Stimulated activated CD8-positive, alpha-beta memory T cell treated with anti-CD3 and anti-CD28 coated beads, Interleukin-12 subunit alpha, Interleukin-12 subunit beta, amount 100 ng/mL, for 4 hours (primary cell): ENCODE results near the gene AUTS2.

Source experiments
- DNase-seq: peaks from one replicate; pipeline ENCODE4 v3.0.0-alpha.2; 2020; ENCODE audit warnings: low read depth

Gene AUTS2

GRCh38 chr7:69598081-69598486, at the start of gene AUTS2:
AUTS2 (plus strand) TSS chr7:69598475; CDS start chr7:69599654, 1,179 bp downstream.
- peak; percentile 46 for DNase-seq

GRCh38 chr7:69550991-69551390, 47.3 kb upstream of the AUTS2 start:
- DNase-seq, result no peak

GRCh38 chr7:69553190-69553589, 45.1 kb upstream of the AUTS2 start:
- DNase-seq, result no peak

GRCh38 chr7:69561266-69561960, 36.9 kb upstream of the AUTS2 start:
- DNase-seq, result no peak

DNA sequence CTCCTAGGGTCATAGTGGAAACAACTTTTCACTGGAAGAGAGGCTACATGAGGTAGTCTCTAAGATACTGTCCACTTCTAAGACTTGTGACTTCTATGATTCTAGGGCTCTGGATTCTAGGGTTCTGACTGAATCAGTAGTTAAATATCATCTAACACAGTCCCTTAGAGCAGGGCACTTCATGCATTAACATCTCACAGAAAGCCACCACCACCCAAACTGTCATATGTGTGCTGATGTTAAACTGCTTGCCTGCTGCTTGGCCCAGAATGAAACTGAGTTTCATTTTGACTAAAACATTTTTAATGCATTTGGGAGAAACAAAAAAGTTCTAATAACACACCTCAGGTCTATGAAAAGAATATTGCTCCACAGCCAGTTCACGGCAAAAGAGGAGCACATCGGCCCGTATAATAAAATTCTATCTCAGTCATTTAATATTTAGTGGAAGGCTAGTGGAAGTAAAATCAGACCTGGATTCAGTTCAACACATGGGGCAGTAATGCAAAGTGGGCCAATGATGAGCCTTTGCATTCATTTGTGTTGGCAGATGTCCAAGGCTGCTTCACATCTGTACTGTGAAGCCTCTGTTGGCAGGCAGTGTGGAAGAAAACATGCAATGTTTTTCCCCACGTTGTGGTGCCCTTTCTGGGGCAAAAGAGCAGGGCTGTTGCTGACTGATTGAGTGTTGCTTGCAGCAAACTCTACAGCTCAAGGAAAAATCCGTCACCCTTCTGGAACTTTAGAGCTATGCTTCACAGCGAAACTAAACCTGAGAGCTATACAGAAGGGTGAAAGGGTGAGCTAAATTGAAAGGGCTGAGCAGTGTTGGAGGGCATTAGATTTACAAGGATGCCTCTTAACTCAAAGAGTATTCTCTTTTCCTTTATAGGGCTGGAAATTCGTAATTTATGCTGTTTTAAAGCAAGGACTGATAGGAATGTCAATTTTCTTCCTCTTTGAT, 33.5 kb upstream of the AUTS2 start:
- no peak for DNase-seq

- no peak for DNase-seq
Measured at GRCh38 chr7:69567800-69568199, 30.5 kb upstream of the AUTS2 start.

DNA sequence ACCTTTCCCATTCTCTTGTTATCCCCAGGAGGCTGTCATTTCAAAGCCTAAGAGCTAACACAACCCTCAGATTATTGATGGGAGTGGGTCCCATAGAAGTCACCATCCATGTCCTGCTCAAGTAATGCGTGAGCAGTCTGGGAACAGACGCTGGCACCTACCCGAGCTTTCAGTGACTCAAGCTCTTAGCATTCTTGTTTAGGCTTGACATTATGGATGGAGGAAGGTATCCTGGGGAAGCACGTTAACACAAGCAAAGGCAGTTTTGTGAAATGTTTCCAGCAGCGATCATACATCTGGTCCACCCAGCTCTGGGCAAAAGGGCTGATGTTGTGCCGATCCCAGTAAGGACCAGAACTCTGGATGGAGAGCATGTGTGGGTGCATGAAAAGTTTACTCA, 30.0 kb upstream of the AUTS2 start:
- no peak for DNase-seq

DNA sequence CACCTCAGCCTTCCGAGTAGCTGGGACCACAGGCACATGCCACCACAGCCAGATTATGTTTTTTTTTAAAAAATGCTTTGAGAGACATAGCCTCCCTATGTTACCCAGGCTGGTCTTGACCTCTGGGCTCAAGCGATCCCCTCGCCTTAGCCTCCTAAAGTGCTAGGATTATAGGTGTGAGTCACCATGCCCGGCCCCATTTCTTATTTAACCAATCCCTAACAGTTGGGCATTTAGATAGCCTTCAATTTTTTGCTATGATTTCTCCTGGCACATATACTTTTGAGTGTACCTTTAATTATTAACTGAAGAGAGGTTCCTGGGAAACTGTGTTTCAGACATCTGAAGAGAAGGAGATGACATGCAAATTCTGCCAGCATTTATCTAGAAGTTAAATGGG, 22.6 kb upstream of the AUTS2 start:
- no peak for DNase-seq

- DNase-seq, result no peak
Measured at GRCh38 chr7:69577221-69577620, 21.1 kb upstream of the AUTS2 start.

DNA sequence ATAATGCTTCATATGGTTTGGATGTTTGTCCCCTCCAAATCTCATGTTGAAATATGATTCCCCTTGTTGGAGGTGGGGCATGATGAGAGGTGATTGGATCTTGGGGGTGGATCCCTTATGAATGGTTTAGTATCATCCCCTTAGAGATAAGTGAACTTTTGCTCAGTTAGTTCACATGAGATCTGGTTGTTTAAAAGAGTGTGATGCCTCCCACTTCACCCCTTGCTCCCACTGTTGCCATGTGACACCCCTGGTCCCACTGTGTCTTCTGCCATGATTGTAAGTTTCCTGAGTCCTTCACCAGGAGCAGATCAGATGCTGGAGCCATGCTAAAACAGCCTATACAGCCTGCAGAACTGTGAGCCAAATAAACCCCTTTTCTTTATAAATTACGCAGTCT, 13.1 kb upstream of the AUTS2 start:
- no peak for DNase-seq

DNA sequence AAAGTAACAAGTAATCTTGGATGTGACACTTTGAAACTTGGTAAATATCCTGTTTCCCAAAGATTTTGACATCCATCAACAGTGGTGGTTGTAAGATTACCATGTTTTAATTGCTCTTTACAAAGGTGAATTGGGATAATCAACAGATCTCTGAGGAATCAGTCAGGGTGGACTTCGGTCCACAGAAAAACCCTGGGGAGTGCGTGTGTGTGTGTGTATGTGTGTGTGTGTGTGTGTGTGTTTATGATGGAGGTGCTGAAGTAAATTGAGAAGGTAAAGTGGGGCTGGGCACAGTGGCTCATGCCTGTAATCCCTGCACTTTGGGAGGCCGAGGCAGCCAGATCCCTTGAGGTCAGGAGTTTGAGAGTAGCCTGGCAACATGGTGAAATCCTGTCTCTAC, 12.0 kb upstream of the AUTS2 start:
- no peak for DNase-seq

DNA sequence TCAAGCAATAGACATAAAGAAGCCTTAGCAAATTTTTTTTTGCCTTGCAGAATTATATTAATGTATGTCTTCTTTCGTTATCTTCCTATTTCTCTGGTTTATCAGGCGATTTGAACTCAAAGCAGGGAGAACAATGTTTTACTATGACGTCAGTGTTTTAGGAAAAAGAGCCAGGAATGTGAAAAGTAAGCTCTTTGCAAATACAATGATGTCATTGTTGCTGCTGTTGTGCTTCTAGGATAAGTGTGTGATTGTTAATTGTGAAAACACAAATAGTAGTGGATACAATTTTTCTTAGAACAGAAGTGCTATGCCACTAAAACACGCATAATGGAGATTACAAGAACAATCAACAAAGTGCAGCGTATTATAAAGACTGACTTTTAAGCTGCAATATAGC, 9.5 kb upstream of the AUTS2 start:
- DNase-seq, result no peak

DNA sequence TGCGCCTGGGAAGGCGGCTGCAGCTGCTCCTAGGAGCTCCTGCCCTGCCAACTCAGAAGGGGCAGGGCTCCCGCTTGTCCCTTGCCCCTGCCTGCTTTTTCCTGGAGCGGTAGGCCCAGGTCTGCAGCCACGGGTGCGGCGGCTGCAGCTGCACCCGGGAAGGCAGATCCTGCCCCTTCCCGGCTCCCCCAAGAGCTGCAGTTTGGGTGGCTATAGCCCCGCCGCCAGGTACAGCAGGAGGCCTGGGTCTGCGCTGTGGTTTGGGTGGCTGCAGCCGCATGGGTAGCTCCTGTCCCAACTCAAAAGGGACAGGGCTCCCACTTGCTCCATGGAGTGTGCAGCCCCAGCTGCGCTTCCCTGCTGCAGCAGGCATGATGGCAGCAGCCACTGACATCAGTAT, 6.5 kb upstream of the AUTS2 start:
- DNase-seq, result no peak

DNA sequence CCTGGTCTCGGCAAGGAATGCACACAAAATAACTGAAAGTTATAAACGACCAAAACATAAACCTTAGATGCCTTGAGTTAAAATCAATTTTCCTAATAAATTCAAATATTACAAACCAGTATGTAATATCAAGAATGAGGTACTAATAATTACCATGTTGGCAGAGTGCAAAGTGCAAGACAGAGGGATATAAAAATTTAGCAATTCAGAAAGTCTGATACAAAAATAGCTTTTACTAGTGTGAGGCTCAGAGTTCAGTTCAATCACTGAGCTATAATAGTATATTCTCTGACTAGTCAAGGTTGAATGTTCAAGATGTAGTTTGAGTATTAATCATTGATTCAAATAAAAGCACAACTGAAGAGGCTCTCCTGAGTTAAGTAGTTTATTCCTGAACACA, 4.8 kb upstream of the AUTS2 start:
- DNase-seq, result no peak

- DNase-seq, result no peak
Measured at GRCh38 chr7:69595415-69595814, 2.9 kb upstream of the AUTS2 start.

GRCh38 chr7:69596056-69596455, 2.2 kb upstream of the AUTS2 start:
- DNase-seq, result no peak

DNA sequence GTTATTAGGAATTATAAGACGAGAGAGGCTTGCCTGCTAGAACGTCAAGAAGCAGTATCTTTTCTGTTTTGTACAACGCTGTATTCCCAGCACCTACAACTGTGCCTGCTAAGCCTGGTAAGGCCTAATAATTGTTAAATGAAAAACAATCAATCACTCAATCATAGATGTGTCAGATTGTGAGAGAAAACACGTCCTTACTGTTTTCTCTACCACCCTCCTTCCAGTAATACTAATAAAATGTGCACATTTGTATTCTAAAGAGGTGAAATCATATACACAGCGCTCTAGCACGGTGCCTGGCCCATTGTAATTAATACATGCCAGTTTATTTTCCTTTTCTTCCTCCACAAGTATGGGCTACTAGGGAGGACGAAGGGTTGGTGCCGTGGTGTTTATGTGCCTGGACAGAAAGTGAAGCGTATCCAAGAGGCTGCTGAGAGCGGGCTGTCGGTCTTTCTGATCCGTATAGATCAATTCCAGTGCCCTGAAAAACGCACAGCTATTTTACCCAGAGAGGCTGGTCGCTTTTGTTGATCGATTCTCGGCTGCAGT, 1.5 kb upstream of the AUTS2 start:
- DNase-seq, result no peak

DNA sequence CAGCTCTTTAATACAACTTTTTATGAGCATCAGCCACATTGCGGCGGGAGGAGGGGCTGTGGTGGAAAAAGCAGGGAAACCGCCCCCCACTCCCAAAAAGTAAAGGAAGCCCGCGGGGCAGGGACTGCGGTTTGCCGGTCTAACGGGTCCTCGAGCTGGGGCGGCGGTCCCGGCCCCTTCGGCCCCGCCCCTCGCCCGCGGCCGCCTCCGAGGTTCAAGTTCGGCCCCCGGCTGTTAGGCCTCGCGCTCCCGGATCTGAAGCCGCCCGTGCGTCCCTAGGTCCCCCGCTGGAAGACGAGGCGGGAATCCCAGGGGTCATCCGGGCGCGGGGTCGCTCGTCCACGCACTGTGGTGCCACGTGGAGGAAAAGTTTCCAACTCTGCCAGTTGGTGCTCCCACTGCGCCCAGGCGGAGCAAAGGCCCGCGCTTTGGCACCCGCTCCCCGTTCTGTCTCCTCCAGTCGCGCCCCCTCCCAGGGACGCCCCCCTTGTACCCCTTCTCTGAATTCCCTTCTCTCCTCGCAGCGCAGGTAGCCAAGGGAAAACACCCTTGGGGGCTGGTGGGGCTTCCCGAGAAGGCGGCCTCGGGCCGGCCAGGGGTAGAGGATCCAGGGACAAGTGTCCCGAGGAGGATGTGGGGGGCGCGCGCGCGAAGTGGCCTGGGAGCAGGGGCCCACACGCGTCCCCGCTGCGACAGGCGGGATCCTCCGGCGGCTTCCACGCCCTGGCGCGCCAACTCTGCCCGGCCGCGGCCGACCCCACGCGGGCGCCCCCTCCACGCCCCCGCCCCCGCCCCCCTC, 798 bp upstream of the AUTS2 start:
- peak; percentile 11 for DNase-seq

GRCh38 chr7:69598487-69599285, 411 bp downstream of the AUTS2 start:
- DNase-seq, result no peak

GRCh38 chr7:69599286-69599954, 1.1 kb downstream of the AUTS2 start:
- DNase-seq, result no peak
